NB4 (cell line): ENCODE measurements around the gene SLCO2A1.

Experiments
- CTCF ChIP-seq: IDR thresholded peaks from one replicate; pipeline ENCODE4 v1.5.1; 2012; ENCODE audit warnings: low read depth, low read length
- MAX ChIP-seq: IDR thresholded peaks from 2 replicates; pipeline ENCODE4 v1.6.1; 2011; ENCODE audit warnings: low read depth, low read length
- MYC ChIP-seq: IDR thresholded peaks from 2 replicates; pipeline ENCODE4 v1.6.1; 2011; ENCODE audit warnings: low read depth, low read length
- POLR2A ChIP-seq: IDR thresholded peaks from 2 replicates; pipeline ENCODE4 v1.6.1; 2011; ENCODE audit warnings: mild to moderate bottlenecking; ENCODE audit not compliant: insufficient read length; ENCODE audit errors: extremely low read depth

- TF ChIP-seq CTCF, result no peak
- TF ChIP-seq MAX, result no peak
- no peak for TF ChIP-seq POLR2A
- no peak for TF ChIP-seq MYC
Measured at GRCh38 chr3:133943031-133943535, 86.6 kb downstream of the SLCO2A1 start.
